ENCODE measurements around the gene OR10A4. TPM values are rescaled to one million over a fixed set of nuclear protein-coding genes. Genes with fewer than 3 reads are reported as not detected.
"Not testable (repeated sequence)": the region's sequence is repeated elsewhere in the genome, so short reads cannot be mapped to it uniquely, and the experiment has no call there.

Gene OR10A4
- total and polyA plus RNA-seq, 2 experiments from 2014 or later: not detected

DNA sequence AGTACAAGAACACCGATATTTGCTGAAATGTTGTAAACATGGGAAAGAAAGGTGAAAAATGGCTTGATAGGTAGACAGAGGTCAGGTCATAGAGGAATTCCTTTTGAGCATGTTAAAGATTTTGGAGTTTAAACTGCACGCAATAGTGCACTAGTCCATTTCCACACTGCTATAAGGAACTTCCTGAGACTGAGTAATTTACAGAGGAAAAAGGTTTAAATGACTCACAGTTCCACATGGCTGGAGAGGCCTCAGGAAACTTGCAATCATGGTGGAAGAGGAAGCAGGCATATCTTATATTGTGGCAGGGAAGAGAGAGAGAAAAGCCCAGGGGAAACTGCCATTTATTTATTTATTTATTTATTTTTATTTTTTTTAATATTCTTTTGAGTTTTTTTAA is 25.9 kb upstream of the OR10A4 start:
- H3K9me2 ChIP-seq (replicated peaks; ENCODE audit: insufficient read depth): no peaks in the 10 kb centered on the region
- no peaks in the 10 kb centered on the region for H3K79me2 ChIP-seq
- no peak overlapping the region for H2AFZ ChIP-seq
- no peaks in the 10 kb centered on the region for H3K4me1 ChIP-seq (ENCODE audit: insufficient read depth)
- H3K27me3 ChIP-seq: no peaks in the 10 kb centered on the region
- no peak overlapping the region for H3K4me2 ChIP-seq
- DNase-seq (ENCODE audit: low spot score): no peak
- no peaks in the 10 kb centered on the region for H4K20me1 ChIP-seq (ENCODE audit: insufficient read depth, poor library complexity, severe bottlenecking)
- H3K36me3 ChIP-seq (replicated peaks; ENCODE audit: insufficient read depth, low read depth): no peaks in the 10 kb centered on the region
- WGBS (ENCODE audit: low lambda C conversion rate, missing lambda C conversion rate): 100% methylated on average over 2 of the region's 2 CpGs
- no peak overlapping the region for H3K4me3 ChIP-seq
- no peak for TF ChIP-seq EZH2 (IDR thresholded peaks at IDR 0.05; ENCODE audit: borderline replicate concordance)
- no peak for TF ChIP-seq EZH2phosphoT487 (IDR thresholded peaks at IDR 0.05; ENCODE audit: low read depth, severe bottlenecking, unreplicated experiment)
- TF ChIP-seq, protein P1, sequence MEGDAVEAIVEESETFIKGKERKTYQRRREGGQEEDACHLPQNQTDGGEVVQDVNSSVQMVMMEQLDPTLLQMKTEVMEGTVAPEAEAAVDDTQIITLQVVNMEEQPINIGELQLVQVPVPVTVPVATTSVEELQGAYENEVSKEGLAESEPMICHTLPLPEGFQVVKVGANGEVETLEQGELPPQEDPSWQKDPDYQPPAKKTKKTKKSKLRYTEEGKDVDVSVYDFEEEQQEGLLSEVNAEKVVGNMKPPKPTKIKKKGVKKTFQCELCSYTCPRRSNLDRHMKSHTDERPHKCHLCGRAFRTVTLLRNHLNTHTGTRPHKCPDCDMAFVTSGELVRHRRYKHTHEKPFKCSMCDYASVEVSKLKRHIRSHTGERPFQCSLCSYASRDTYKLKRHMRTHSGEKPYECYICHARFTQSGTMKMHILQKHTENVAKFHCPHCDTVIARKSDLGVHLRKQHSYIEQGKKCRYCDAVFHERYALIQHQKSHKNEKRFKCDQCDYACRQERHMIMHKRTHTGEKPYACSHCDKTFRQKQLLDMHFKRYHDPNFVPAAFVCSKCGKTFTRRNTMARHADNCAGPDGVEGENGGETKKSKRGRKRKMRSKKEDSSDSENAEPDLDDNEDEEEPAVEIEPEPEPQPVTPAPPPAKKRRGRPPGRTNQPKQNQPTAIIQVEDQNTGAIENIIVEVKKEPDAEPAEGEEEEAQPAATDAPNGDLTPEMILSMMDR (IDR thresholded peaks at IDR 0.05; ENCODE audit: poor library complexity): no peak
- no peak overlapping the region for H3K27ac ChIP-seq
- no peaks in the 10 kb centered on the region for H3K9me3 ChIP-seq (ENCODE audit: low read depth)

DNA sequence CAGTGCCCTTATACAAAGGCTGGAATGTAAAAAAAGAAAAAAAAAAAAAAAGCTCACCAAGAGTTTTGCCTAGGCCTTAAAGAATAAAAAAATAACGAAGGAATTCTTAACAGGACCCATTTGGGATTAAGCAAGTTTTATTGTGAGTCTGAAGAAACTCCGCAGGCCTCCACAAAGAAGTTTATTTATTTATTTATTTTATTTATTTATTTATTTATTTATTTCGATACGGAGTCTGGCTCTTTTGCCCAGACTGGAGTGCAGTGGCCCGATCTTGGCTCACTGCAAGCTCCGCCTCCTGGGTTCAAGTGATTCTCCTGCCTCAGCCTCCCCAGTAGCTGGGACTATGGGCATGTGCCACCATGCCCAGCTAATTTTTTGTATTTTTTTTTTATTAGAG is 21.6 kb upstream of the OR10A4 start:
- 93% methylated on average over 6 of the region's 6 CpGs for WGBS (ENCODE audit: low lambda C conversion rate, missing lambda C conversion rate)
- not testable (repeated sequence) for H2AFZ ChIP-seq

DNA sequence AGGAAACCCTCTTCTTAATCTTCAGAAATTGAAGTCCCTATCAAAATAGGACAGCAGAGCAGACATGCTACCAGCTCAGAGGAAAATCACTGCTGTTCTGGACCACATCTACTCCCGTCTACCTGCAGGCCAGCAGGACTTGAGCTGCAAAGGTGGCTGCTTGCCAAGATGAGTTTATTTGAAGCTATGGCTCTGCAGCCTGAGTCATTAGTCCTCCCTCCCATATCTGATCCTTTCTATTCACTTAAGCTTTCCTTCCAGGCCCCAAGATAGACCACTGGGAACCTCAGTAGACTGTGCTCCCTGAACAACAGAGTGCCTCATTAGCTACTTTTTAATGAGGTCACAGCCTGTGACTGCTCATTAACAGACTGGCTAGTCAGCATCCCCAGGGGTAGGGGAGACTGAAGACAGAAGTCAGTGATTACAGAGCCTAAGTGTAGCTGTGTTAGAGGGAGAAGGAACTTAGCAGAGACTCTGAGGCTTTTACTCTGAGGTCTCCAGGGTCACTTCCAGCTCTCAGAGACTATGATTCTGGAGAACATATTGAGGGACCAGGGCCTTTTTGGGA is 20.4 kb upstream of the OR10A4 start:
- Histone ChIP-seq H3K9me2 (replicated peaks; ENCODE audit: insufficient read depth) (no peaks in the 10 kb centered on the region), H3K27me3 (no peaks in the 10 kb centered on the region), H3K36me3 (replicated peaks; ENCODE audit: insufficient read depth, low read depth) (no peaks in the 10 kb centered on the region), H3K4me2 (no peak overlapping the region), H3K4me1 (ENCODE audit: insufficient read depth) (no peaks in the 10 kb centered on the region), H2AFZ (no peak overlapping the region), H3K9me3 (ENCODE audit: low read depth) (no peaks in the 10 kb centered on the region), H3K27ac (no peak overlapping the region), H4K20me1 (ENCODE audit: insufficient read depth, poor library complexity, severe bottlenecking) (no peaks in the 10 kb centered on the region), H3K79me2 (no peaks in the 10 kb centered on the region), H3K4me3 (no peak overlapping the region)
- peak; percentile 37 for DNase-seq (ENCODE audit: low spot score)
- 50% methylated on average over 1 of the region's 1 CpG for WGBS (ENCODE audit: low lambda C conversion rate, missing lambda C conversion rate)
- TF ChIP-seq EZH2phosphoT487 (IDR thresholded peaks at IDR 0.05; ENCODE audit: low read depth, severe bottlenecking, unreplicated experiment) (no peak), EZH2 (IDR thresholded peaks at IDR 0.05; ENCODE audit: borderline replicate concordance) (no peak)
- TF ChIP-seq, protein P1 (IDR thresholded peaks at IDR 0.05; ENCODE audit: poor library complexity): no peak

More for the DNA sequence above, 21.6 kb upstream of the OR10A4 start:
- H3K36me3 ChIP-seq (replicated peaks; ENCODE audit: insufficient read depth, low read depth); H3K27me3 ChIP-seq; H3K4me2 ChIP-seq; H3K4me3 ChIP-seq; H4K20me1 ChIP-seq (ENCODE audit: insufficient read depth, poor library complexity, severe bottlenecking); H3K9me2 ChIP-seq (replicated peaks; ENCODE audit: insufficient read depth); H3K4me1 ChIP-seq (ENCODE audit: insufficient read depth); H3K9me3 ChIP-seq (ENCODE audit: low read depth); H3K79me2 ChIP-seq; H3K27ac ChIP-seq; DNase-seq (ENCODE audit: low spot score): not testable (repeated sequence)

DNA sequence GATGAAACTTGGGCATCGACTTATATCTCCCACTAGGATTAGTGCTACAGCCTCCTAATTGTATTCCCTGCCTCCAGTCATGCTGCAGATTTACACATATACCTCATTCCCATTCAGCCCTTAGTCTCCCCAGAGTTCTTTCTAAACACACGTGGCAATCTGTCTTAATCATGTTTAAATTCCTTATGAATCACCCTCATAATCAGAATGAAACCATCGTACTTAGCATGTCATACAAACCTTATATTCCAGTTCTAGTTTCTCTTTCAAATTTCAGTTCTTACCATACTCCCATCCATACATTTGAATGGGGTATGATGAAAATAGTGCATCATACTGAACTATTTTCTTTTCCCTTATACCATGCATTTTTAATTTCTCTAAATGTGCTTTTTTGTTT is 19.6 kb upstream of the OR10A4 start:
- no peak overlapping the region for H2AFZ ChIP-seq
- 54% methylated on average over 3 of the region's 3 CpGs for WGBS (ENCODE audit: low lambda C conversion rate, missing lambda C conversion rate)
- TF ChIP-seq, protein P1 (IDR thresholded peaks at IDR 0.05; ENCODE audit: poor library complexity): no peak
- TF ChIP-seq EZH2 (IDR thresholded peaks at IDR 0.05; ENCODE audit: borderline replicate concordance) (no peak), EZH2phosphoT487 (IDR thresholded peaks at IDR 0.05; ENCODE audit: low read depth, severe bottlenecking, unreplicated experiment) (no peak)

More for the DNA sequence above, 19.6 kb upstream of the OR10A4 start:
- no peak overlapping the region for H3K4me3 ChIP-seq
- H3K27ac ChIP-seq: no peak overlapping the region
- DNase-seq (ENCODE audit: low spot score): no peak
- H3K27me3 ChIP-seq: no peaks in the 10 kb centered on the region
- H3K9me3 ChIP-seq (ENCODE audit: low read depth): no peaks in the 10 kb centered on the region
- no peaks in the 10 kb centered on the region for H3K4me1 ChIP-seq (ENCODE audit: insufficient read depth)
- H4K20me1 ChIP-seq (ENCODE audit: insufficient read depth, poor library complexity, severe bottlenecking): no peaks in the 10 kb centered on the region
- no peak overlapping the region for H3K4me2 ChIP-seq
- no peaks in the 10 kb centered on the region for H3K79me2 ChIP-seq
- no peaks in the 10 kb centered on the region for H3K36me3 ChIP-seq (replicated peaks; ENCODE audit: insufficient read depth, low read depth)
- H3K9me2 ChIP-seq (replicated peaks; ENCODE audit: insufficient read depth): no peaks in the 10 kb centered on the region
